Osteocyte (in vitro differentiated cells): ENCODE measurements around the gene DOK4. TPM values are rescaled to one million over a fixed set of nuclear protein-coding genes. Genes with fewer than 3 reads are reported as not detected.

Experiments used
- DNase-seq: peaks from one replicate; pipeline ENCODE4 v3.0.0; 2021; ENCODE audit warnings: mixed read lengths; ENCODE audit not compliant: unreplicated experiment; ENCODE audit errors: extremely low spot score
- H3K27ac Mint-ChIP-seq: one replicate; pipeline ENCODE4 v1.8.0; 2021; ENCODE audit warnings: mild to moderate bottlenecking, mixed read lengths; ENCODE audit not compliant: unreplicated experiment
- H3K27me3 Mint-ChIP-seq: one replicate; pipeline ENCODE4 v1.8.0; 2021; ENCODE audit warnings: mixed read lengths; ENCODE audit not compliant: unreplicated experiment
- H3K36me3 Mint-ChIP-seq: one replicate; pipeline ENCODE4 v1.8.0; 2021; ENCODE audit warnings: mixed read lengths; ENCODE audit not compliant: unreplicated experiment
- H3K4me1 Mint-ChIP-seq: one replicate; pipeline ENCODE4 v1.8.0; 2021; ENCODE audit warnings: mixed read lengths; ENCODE audit not compliant: unreplicated experiment
- H3K4me3 Mint-ChIP-seq: one replicate; pipeline ENCODE4 v1.8.0; 2021; ENCODE audit warnings: mild to moderate bottlenecking, moderate library complexity, mixed read lengths; ENCODE audit not compliant: unreplicated experiment
- H3K9me3 Mint-ChIP-seq: one replicate; pipeline ENCODE4 v1.8.0; 2021; ENCODE audit warnings: mixed read lengths; ENCODE audit not compliant: unreplicated experiment
- CTCF ChIP-seq: fragments of 200-600 bp; sonication (generic); IDR thresholded peaks from 2 replicates; pipeline ENCODE4 v1.5.0; 2021; ENCODE audit warnings: antibody characterized with exemption, mild to moderate bottlenecking, moderate library complexity
- total RNA-seq: library from RNA; stranded (reverse); gene quantifications from 2 replicates; pipeline ENCODE4 v1.2.1, GENCODE V29; 2021

DOK4 gene
- total RNA-seq, 1 donor from 2014 or later, result 22.5 TPM

GRCh38 chr16:57462209-57462977, 23.9 kb downstream of the DOK4 start, which contains the start of gene POLR2C:
Gene POLR2C (plus strand): TSS chr16:57462679. CDS start chr16:57462725, 46 bp downstream.
- H3K4me3 Mint-ChIP-seq, result peak within 1 kb of the TSS; percentile 100
- peak within 1 kb of the TSS; percentile 98 for H3K27ac Mint-ChIP-seq
- H3K9me3 Mint-ChIP-seq, result no peaks in the 10 kb centered on the region
- peaks cover 25% of the 10 kb centered on the region for H3K36me3 Mint-ChIP-seq
- H3K27me3 Mint-ChIP-seq, result no peaks in the 10 kb centered on the region
- DNase-seq, result peak; percentile 97
- TF ChIP-seq CTCF, result peak; percentile 97
- H3K4me1 Mint-ChIP-seq, result peaks cover 15% of the 10 kb centered on the region

DNA sequence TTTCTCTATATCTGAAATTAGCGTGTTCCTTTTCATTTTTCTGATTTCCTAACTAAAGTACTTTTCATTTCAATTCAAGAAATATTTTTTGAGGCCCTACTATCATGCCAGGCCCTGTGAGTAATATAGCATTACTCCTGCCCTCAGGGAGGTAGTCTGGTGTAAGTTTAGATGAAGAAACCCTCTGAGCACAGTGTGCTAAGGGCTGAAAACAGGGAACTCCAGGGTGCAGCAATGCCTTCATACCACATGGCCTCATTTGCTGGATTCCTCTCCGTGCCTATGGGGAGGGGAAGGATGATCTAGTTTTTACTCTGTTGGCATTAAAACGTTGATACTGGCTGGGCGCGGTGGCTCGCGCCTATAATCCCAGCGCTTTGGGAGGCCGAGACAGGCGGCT, 34.3 kb downstream of the DOK4 start:
- H3K27me3 Mint-ChIP-seq, result no peaks in the 10 kb centered on the region
- H3K36me3 Mint-ChIP-seq, result peaks cover 31% of the 10 kb centered on the region
- no peak overlapping the region for H3K4me3 Mint-ChIP-seq
- H3K27ac Mint-ChIP-seq, result no peak overlapping the region
- H3K9me3 Mint-ChIP-seq, result no peaks in the 10 kb centered on the region
- no peak for DNase-seq
- peaks cover 10% of the 10 kb centered on the region for H3K4me1 Mint-ChIP-seq
- TF ChIP-seq CTCF, result no peak

DNA sequence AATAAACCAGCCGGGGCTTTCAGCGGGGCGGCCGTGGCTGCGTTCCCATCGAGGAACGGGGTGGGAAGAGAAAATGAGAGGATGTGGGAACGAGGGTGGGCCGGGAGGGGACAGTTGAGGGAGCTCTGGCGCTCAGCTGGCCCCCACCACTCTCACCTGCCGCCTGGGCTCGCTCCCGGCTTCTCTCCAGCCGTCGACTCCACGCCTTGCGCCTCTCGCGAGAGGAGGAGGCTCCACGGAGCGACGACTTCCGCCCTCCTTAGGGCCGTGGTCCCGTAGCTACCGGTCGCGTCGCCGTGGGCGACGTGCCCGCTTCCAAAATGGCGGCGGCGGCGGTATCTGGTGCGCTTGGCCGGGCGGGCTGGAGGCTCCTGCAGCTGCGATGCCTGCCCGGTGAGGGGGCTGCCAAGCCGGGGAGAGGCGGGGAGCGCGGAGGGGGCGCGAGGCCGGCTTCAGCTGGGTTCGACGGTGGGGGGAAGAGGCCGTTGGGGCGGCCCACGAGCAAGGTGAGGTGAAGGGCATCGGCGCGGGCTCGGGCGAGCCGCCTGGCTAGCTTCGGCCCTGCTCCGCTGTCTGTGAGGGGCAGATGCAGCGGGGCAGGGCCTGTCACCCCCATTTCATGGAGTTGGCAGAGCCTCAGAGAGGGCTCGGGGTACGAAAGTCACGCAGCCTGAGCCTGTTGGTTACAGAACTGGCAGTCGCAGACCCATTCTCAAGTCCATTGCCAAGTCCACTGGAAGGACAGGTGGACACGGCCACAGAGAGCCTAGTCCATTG, 38.9 kb downstream of the DOK4 start, which contains the start of the genes CIAPIN1 and COQ9:
Gene CIAPIN1 (minus strand): TSS at position 200 of the 777 bp plus-strand sequence. CDS start 6,457 bp downstream, outside the sequence.
Gene COQ9 (plus strand): TSS at position 294 of the 777 bp plus-strand sequence. CDS start 27 bp downstream, at position 321.
- no peaks in the 10 kb centered on the region for H3K27me3 Mint-ChIP-seq
- H3K9me3 Mint-ChIP-seq, result no peaks in the 10 kb centered on the region
- DNase-seq, result peak; percentile 97
- H3K36me3 Mint-ChIP-seq, result peaks cover 5% of the 10 kb centered on the region
- peak within 1 kb of the TSS; percentile 94 for H3K4me3 Mint-ChIP-seq
- H3K27ac Mint-ChIP-seq, result peak within 1 kb of the TSS; percentile 88
- TF ChIP-seq CTCF, result no peak
- H3K4me1 Mint-ChIP-seq, result peaks cover 21% of the 10 kb centered on the region

DNA sequence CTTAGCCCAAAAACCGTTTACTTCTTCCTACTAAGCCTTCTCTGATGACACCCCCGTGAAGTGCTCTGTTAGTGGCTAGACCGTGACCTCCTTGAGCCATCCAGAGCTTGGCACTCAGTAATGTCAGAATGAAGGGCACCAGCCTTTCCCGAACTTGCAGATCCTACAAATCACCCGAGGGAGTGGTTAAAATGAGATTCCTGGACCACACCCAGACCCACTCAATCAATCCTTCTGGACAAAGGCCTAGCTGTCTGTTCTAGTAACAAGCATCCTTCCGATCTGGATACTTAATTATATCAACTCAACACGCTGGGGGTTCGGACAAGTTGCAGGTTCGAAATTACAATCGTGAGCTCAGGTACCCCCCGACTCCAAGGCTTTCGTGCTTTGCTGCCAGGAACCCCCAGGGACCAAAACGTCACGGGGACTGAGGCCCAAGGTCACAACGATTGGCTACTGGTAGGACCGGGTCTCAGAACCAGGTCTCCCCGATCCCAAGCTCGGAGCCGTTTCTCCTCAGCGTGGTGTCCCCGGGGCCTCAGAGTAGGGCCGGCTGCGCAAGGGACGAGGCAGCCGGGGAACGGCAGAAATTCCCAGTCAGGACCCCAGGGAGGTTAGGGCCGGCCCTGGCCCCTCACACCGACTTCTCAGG, 39.6 kb downstream of the DOK4 start:
- no peaks in the 10 kb centered on the region for H3K27me3 Mint-ChIP-seq
- peaks cover 21% of the 10 kb centered on the region for H3K4me1 Mint-ChIP-seq
- DNase-seq, result no peak
- H3K36me3 Mint-ChIP-seq, result peaks cover 3% of the 10 kb centered on the region
- H3K4me3 Mint-ChIP-seq, result peak overlapping the region; percentile 94
- no peak for TF ChIP-seq CTCF
- H3K27ac Mint-ChIP-seq, result peak overlapping the region; percentile 88
- H3K9me3 Mint-ChIP-seq, result no peaks in the 10 kb centered on the region
